Tibial nerve (tissue), 4 donors: Measurements from ENCODE around the gene ABLIM2.

Experiments used
- EP300 ChIP-seq, 2 donors: sonication (generic); formaldehyde crosslinking; IDR thresholded peaks; one replicate each; pipeline ENCODE4 v1.6.1; 2017; ENCODE audit warnings: antibody characterized with exemption in 2 of 2, mild to moderate bottlenecking in 1 of 2
- TF ChIP-seq, protein P1 (sequence below), 5 experiments: fragments of 200-600 bp in 3 of 5; fragments of 450-650 bp in 2 of 5; sonication (generic) in 3 of 5; IDR thresholded peaks; one replicate each; pipeline ENCODE4 v1.5.1; 2016 to 2019; ENCODE audit warnings: antibody characterized with exemption in 5 of 5, mild to moderate bottlenecking in 3 of 5, moderate library complexity in 2 of 5

DNA sequence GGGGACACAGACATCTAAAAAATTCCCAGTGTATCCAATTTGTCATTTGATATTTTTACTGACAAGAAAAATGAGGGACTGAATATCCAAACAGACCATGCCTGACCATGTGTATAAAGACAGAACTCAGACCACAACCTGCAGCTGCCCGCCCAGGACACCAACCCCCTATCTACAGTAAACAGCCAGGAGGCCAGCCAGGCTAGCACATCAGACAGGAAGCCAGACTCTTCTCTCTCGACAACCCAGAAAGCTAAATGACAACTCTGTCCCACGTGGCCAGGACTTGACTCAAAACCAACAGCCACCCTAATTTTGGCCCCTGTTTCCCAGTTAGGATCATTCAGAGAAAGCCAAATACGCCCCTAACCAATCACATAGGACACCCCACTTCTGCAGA is 234.0 kb downstream of the ABLIM2 start:
- TF ChIP-seq, protein P1, sequence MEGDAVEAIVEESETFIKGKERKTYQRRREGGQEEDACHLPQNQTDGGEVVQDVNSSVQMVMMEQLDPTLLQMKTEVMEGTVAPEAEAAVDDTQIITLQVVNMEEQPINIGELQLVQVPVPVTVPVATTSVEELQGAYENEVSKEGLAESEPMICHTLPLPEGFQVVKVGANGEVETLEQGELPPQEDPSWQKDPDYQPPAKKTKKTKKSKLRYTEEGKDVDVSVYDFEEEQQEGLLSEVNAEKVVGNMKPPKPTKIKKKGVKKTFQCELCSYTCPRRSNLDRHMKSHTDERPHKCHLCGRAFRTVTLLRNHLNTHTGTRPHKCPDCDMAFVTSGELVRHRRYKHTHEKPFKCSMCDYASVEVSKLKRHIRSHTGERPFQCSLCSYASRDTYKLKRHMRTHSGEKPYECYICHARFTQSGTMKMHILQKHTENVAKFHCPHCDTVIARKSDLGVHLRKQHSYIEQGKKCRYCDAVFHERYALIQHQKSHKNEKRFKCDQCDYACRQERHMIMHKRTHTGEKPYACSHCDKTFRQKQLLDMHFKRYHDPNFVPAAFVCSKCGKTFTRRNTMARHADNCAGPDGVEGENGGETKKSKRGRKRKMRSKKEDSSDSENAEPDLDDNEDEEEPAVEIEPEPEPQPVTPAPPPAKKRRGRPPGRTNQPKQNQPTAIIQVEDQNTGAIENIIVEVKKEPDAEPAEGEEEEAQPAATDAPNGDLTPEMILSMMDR (IDR thresholded peaks at IDR 0.05), result no peak
- TF ChIP-seq EP300 (IDR thresholded peaks at IDR 0.05), result no peak
